Breast epithelium (tissue), 4 donors: ENCODE measurements around the gene HOXD4. TPM values are rescaled to one million over a fixed set of nuclear protein-coding genes. Genes with fewer than 3 reads are reported as not detected.
A peak's percentile ranks its signal among the peaks of the same experiment; 100 is the strongest.

Source experiments
- DNase-seq, 2 donors: peaks; one replicate each; pipeline ENCODE4 v3.0.0-alpha.2; 2019; ENCODE audit warnings: low spot score in 2 of 2
- H3K27ac ChIP-seq, 2 donors: fragments of 200-600 bp; sonication (generic) in 1 of 2; one replicate each; pipeline ENCODE4 v1.5.1; 2016 to 2019; ENCODE audit warnings: mild to moderate bottlenecking in 1 of 2
- H3K27me3 ChIP-seq, 2 donors: fragments of 200-600 bp; sonication (generic) in 1 of 2; one replicate each; pipeline versions ENCODE4 v1.5.1 to v1.6.0; 2017 to 2019; ENCODE audit warnings: control low read depth in 1 of 2, mild to moderate bottlenecking in 1 of 2
- H3K36me3 ChIP-seq: fragments of 200-600 bp; one replicate; pipeline ENCODE4 v1.5.1; 2019
- H3K4me1 ChIP-seq, 2 donors: fragments of 200-600 bp; sonication (generic); one replicate each; pipeline ENCODE4 v1.5.1; 2016 to 2019; ENCODE audit warnings: control low read depth in 1 of 2
- H3K4me3 ChIP-seq, 3 donors: fragments of 200-600 bp; sonication (generic); 1 replicate in 2 of 3; 2 replicates in 1 of 3; pipeline ENCODE4 v1.5.1; 2016 to 2019; ENCODE audit warnings: mild to moderate bottlenecking in 3 of 3, moderate library complexity in 2 of 3
- H3K9me3 ChIP-seq, 2 donors: fragments of 200-600 bp; sonication (generic) in 1 of 2; one replicate each; pipeline ENCODE4 v1.5.1; 2016 to 2019; ENCODE audit warnings: control low read depth in 1 of 2
- CTCF ChIP-seq, 3 donors: fragments of 450-650 bp; IDR thresholded peaks; one replicate each; pipeline ENCODE4 v1.5.1; 2016 to 2017; ENCODE audit warnings: antibody characterized with exemption in 3 of 3, mild to moderate bottlenecking in 3 of 3, moderate library complexity in 3 of 3
- POLR2A ChIP-seq: fragments of 450-650 bp; IDR thresholded peaks from one replicate; pipeline ENCODE4 v1.6.1; 2016; ENCODE audit warnings: antibody characterized with exemption, mild to moderate bottlenecking, moderate library complexity
- POLR2AphosphoS5 ChIP-seq, 3 donors: sonication (generic); formaldehyde crosslinking; IDR thresholded peaks; one replicate each; pipeline ENCODE4 v1.6.1; 2017; ENCODE audit warnings: antibody characterized with exemption in 3 of 3
- intact Hi-C: fragments of 100-400 bp; cut with DNase I; formaldehyde crosslinking; loops from one replicate; pipeline ENCODE4 v1.15.1; 2023; ENCODE audit warnings: low total_unique reads
- total RNA-seq, 3 donors: library from RNA; depleted of rRNA; stranded (reverse); fragments of >200 nt; gene quantifications; one replicate each; pipeline ENCODE4 v1.1.0, GENCODE V29; 2016

HOXD4 gene
- total RNA-seq, 3 donors from 2014 or later: 1.9 to 5.8 (median 5.6) TPM

- Histone ChIP-seq H3K36me3 (no peaks in the 10 kb centered on the region), H3K27ac (no peak overlapping the region), H3K4me3 (peak overlapping the region in 2 of 3 donors; percentile 26 to 68), H3K4me1 (peaks cover 0 to 4% of the 10 kb centered on the region in 2 donors), H3K9me3 (no peaks in the 10 kb centered on the region), H3K27me3 (peaks cover 30 to 98% of the 10 kb centered on the region in 2 donors)
- no peak for TF ChIP-seq POLR2A
- no peak for TF ChIP-seq POLR2AphosphoS5 (IDR thresholded peaks at IDR 0.05)
- TF ChIP-seq CTCF (IDR thresholded peaks at IDR 0.05): no peak
- peak in 1 of 2 donors; percentile 47 for DNase-seq
- intact Hi-C loops: no loop called here
Measured at GRCh38 chr2:176107731-176108181, 43.6 kb upstream of the HOXD4 start.

GRCh38 chr2:176109192-176109901, 42.0 kb upstream of the HOXD4 start:
- DNase-seq: no peak
- Histone ChIP-seq H3K9me3 (no peaks in the 10 kb centered on the region), H3K27me3 (peaks cover 27 to 98% of the 10 kb centered on the region in 2 donors), H3K4me1 (peaks cover 0 to 4% of the 10 kb centered on the region in 2 donors), H3K27ac (no peak overlapping the region), H3K4me3 (peak overlapping the region in 1 of 3 donors; percentile 68), H3K36me3 (no peaks in the 10 kb centered on the region)
- TF ChIP-seq POLR2AphosphoS5 (IDR thresholded peaks at IDR 0.05) (no peak), CTCF (IDR thresholded peaks at IDR 0.05) (no peak), POLR2A (no peak)
- intact Hi-C loops: no loop called here

- Histone ChIP-seq H3K36me3 (no peaks in the 10 kb centered on the region), H3K4me1 (peaks cover 0 to under 1% of the 10 kb centered on the region in 2 donors), H3K9me3 (no peaks in the 10 kb centered on the region), H3K27ac (no peak overlapping the region), H3K4me3 (no peak overlapping the region), H3K27me3 (peaks cover 22 to 98% of the 10 kb centered on the region in 2 donors)
- no peak for DNase-seq
- intact Hi-C loops: no loop called here
- TF ChIP-seq POLR2A (no peak), CTCF (IDR thresholded peaks at IDR 0.05) (no peak), POLR2AphosphoS5 (IDR thresholded peaks at IDR 0.05) (no peak)
Measured at GRCh38 chr2:176109946-176110345, 41.4 kb upstream of the HOXD4 start.

GRCh38 chr2:176110415-176111308, 40.7 kb upstream of the HOXD4 start:
- H3K4me3 ChIP-seq: peak overlapping the region in 1 of 3 donors; percentile 22
- no peak for DNase-seq
- TF ChIP-seq POLR2AphosphoS5 (IDR thresholded peaks at IDR 0.05): no peak
- no peak for TF ChIP-seq POLR2A
- no peak for TF ChIP-seq CTCF (IDR thresholded peaks at IDR 0.05)
- intact Hi-C loops: no loop called here
- H3K36me3 ChIP-seq: no peaks in the 10 kb centered on the region
- H3K9me3 ChIP-seq: no peaks in the 10 kb centered on the region
- H3K27ac ChIP-seq: no peak overlapping the region
- peaks cover 16 to 98% of the 10 kb centered on the region in 2 donors for H3K27me3 ChIP-seq
- no peaks in the 10 kb centered on the region for H3K4me1 ChIP-seq

GRCh38 chr2:176111309-176111663, 40.1 kb upstream of the HOXD4 start:
- Histone ChIP-seq H3K9me3 (no peaks in the 10 kb centered on the region), H3K27ac (no peak overlapping the region), H3K36me3 (no peaks in the 10 kb centered on the region), H3K4me1 (no peaks in the 10 kb centered on the region), H3K4me3 (peak overlapping the region in 1 of 3 donors; percentile 22), H3K27me3 (peaks cover 20 to 98% of the 10 kb centered on the region in 2 donors)
- intact Hi-C loops: no loop called here
- TF ChIP-seq POLR2AphosphoS5 (IDR thresholded peaks at IDR 0.05) (peak in 1 of 3 donors; percentile 31), POLR2A (no peak), CTCF (IDR thresholded peaks at IDR 0.05) (peak in 1 of 3 donors; percentile 16)
- DNase-seq: peak in 1 of 2 donors; percentile 52
